Measurements from ENCODE around the gene KCNK6.

The KCNK6 gene

DNA sequence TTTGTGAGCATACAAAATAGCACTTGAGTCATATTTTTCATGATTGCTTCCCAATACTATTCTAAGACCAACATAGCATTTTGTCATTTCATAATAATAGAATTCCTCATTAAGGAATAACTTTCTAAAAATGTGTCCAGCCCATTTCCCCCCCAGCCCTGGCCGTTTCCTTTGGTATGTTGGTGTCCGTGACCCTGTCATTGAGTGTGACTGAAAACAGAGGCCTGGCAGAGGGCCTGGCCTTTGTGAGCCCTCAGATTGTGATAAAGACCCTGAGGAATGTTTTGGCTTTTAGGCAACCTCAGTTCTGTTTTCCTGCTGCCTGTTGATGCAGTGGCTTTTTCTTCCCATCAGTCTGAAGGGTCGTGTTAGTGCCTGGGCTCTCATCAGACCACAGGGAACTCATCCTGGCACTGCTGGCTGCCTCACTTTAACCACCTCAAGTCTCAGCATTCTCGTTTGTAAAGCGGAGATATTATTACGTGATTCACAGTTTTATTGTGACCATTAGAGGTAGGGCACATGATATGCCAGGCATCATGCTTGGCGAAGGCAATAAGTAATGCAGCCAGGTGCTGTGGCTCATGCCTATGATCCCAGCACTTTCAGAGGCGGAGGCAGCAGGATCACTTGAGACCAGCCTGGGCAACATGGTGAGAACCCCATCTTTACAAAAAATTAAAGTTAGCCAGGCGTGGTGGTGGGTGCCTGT lies 41.5 kb upstream of the KCNK6 start:
- no peaks in the 10 kb centered on the region for H3F3A ChIP-seq (ENCODE audit: low read depth)
- H3K27me3 ChIP-seq (ENCODE audit: insufficient read depth, low read length, poor library complexity, severe bottlenecking) = no peaks in the 10 kb centered on the region
- H3K79me2 ChIP-seq (ENCODE audit: insufficient read depth, low read length) = peaks cover 92% of the 10 kb centered on the region
- H3K9me2 ChIP-seq (replicated peaks; ENCODE audit: low read depth, low read length) = no peaks in the 10 kb centered on the region
- peaks cover 14% of the 10 kb centered on the region; the same call in 1 of the 2 replicates for H3K36me3 ChIP-seq (ENCODE audit: insufficient read depth, low read length)
- no peak overlapping the region for H2AFZ ChIP-seq (ENCODE audit: low read length)
- TF ChIP-seq EZH2phosphoT487 (IDR thresholded peaks at IDR 0.05; ENCODE audit: borderline replicate concordance) = no peak
- TF ChIP-seq, protein P1, sequence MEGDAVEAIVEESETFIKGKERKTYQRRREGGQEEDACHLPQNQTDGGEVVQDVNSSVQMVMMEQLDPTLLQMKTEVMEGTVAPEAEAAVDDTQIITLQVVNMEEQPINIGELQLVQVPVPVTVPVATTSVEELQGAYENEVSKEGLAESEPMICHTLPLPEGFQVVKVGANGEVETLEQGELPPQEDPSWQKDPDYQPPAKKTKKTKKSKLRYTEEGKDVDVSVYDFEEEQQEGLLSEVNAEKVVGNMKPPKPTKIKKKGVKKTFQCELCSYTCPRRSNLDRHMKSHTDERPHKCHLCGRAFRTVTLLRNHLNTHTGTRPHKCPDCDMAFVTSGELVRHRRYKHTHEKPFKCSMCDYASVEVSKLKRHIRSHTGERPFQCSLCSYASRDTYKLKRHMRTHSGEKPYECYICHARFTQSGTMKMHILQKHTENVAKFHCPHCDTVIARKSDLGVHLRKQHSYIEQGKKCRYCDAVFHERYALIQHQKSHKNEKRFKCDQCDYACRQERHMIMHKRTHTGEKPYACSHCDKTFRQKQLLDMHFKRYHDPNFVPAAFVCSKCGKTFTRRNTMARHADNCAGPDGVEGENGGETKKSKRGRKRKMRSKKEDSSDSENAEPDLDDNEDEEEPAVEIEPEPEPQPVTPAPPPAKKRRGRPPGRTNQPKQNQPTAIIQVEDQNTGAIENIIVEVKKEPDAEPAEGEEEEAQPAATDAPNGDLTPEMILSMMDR (conservative IDR thresholded peaks at IDR 0.05; ENCODE audit: low read length) = no peak
- H3K9ac ChIP-seq (ENCODE audit: low read depth, low read length, poor library complexity, severe bottlenecking) = no peak overlapping the region
- no peaks in the 10 kb centered on the region for H3K9me3 ChIP-seq (ENCODE audit: insufficient read depth, low read depth, low read length)
- H3K4me3 ChIP-seq (ENCODE audit: low read length, poor library complexity, severe bottlenecking) = no peak overlapping the region
- H3K4me1 ChIP-seq (ENCODE audit: insufficient read depth, low read length, poor library complexity, severe bottlenecking) = peaks cover 20% of the 10 kb centered on the region
- H4K20me1 ChIP-seq (ENCODE audit: insufficient read depth, low read length, poor library complexity, severe bottlenecking) = peaks cover 26% of the 10 kb centered on the region
- H3K4me2 ChIP-seq (ENCODE audit: low read depth, low read length, poor library complexity, severe bottlenecking) = no peak overlapping the region

DNA sequence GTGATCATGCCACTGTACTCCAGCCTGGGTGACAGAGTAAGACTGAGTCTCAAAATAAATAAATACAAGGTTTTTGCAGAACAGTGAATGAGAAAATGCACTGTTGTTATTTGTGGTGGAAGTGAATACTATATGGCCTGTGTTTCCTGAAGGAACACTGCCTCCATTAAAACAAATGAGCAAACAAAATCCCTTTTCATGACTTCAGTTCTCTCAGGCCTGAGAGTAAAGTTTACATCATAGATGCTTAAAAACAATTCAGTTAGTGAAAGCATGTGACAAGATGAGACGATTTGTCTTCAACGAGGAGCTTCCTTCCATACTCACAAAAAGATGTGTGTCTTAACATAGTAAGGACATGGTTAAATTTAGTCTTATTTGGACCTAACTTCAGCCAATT lies 40.9 kb upstream of the KCNK6 start:
- Histone ChIP-seq H3K36me3 (ENCODE audit: insufficient read depth, low read length) (peaks cover 14% of the 10 kb centered on the region; the same call in 1 of the 2 replicates), H3K4me2 (ENCODE audit: low read depth, low read length, poor library complexity, severe bottlenecking) (no peak overlapping the region), H3K9ac (ENCODE audit: low read depth, low read length, poor library complexity, severe bottlenecking) (no peak overlapping the region), H3K9me3 (ENCODE audit: insufficient read depth, low read depth, low read length) (no peaks in the 10 kb centered on the region), H3K79me2 (ENCODE audit: insufficient read depth, low read length) (peaks cover 91% of the 10 kb centered on the region), H3K4me1 (ENCODE audit: insufficient read depth, low read length, poor library complexity, severe bottlenecking) (peaks cover 20% of the 10 kb centered on the region), H4K20me1 (ENCODE audit: insufficient read depth, low read length, poor library complexity, severe bottlenecking) (peaks cover 26% of the 10 kb centered on the region), H2AFZ (ENCODE audit: low read length) (no peak overlapping the region), H3K9me2 (replicated peaks; ENCODE audit: low read depth, low read length) (no peaks in the 10 kb centered on the region), H3F3A (ENCODE audit: low read depth) (no peaks in the 10 kb centered on the region), H3K27me3 (ENCODE audit: insufficient read depth, low read length, poor library complexity, severe bottlenecking) (no peaks in the 10 kb centered on the region), H3K4me3 (ENCODE audit: low read length, poor library complexity, severe bottlenecking) (no peak overlapping the region)
- TF ChIP-seq, protein P1 (conservative IDR thresholded peaks at IDR 0.05; ENCODE audit: low read length) = no peak
- no peak for TF ChIP-seq EZH2phosphoT487 (IDR thresholded peaks at IDR 0.05; ENCODE audit: borderline replicate concordance)

DNA sequence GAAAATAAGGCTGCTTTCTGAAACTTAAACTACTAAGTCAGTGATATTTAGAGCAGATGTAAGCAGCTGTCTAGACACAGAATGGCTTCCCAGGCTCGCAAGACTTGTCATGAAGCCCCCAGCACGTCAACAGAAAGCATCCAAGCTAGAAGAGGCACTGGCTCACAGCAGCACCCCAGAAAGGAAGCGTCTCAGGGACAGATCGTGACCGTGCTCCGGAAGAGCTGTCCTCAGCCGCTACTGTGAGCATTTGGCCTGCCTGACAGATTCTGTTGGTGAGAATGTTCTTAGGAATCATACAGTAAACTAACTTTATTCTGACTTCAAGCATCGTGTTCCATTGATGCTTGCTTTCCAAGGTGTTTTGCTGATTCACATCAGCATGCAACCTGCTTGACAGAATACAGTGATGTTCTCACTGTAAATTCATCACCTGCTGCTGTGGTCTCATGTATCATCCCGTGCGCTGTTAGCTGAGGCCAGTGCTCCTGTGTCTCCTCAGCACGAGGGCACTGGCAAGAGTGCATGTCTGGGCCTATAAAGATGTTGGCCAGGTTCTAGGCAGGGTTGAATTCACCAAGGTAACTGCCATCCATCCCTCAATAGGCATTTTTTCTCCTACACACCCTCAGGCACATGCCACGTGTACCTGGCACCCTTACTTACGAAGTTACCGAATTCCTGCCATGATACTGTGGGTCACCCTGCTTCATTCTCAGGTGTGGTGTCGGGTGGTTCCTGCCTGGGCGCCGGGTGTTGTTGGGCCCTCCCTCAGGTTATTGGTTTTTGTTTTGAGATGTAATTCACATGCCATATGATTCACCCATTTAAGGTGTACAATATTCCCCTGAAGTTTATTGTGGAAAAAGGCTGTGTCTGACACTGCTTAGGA lies 39.4 kb upstream of the KCNK6 start:
- Histone ChIP-seq H3K9ac (ENCODE audit: low read depth, low read length, poor library complexity, severe bottlenecking) (no peak overlapping the region), H3K4me3 (ENCODE audit: low read length, poor library complexity, severe bottlenecking) (no peak overlapping the region), H3F3A (ENCODE audit: low read depth) (no peaks in the 10 kb centered on the region), H3K4me1 (ENCODE audit: insufficient read depth, low read length, poor library complexity, severe bottlenecking) (peaks cover 20% of the 10 kb centered on the region), H3K79me2 (ENCODE audit: insufficient read depth, low read length) (peaks cover 80% of the 10 kb centered on the region), H3K9me3 (ENCODE audit: insufficient read depth, low read depth, low read length) (no peaks in the 10 kb centered on the region), H2AFZ (ENCODE audit: low read length) (no peak overlapping the region), H3K36me3 (ENCODE audit: insufficient read depth, low read length) (peaks cover 27% of the 10 kb centered on the region; the same call in 1 of the 2 replicates), H3K9me2 (replicated peaks; ENCODE audit: low read depth, low read length) (no peaks in the 10 kb centered on the region), H4K20me1 (ENCODE audit: insufficient read depth, low read length, poor library complexity, severe bottlenecking) (peaks cover 13% of the 10 kb centered on the region), H3K4me2 (ENCODE audit: low read depth, low read length, poor library complexity, severe bottlenecking) (no peak overlapping the region), H3K27me3 (ENCODE audit: insufficient read depth, low read length, poor library complexity, severe bottlenecking) (no peaks in the 10 kb centered on the region)
- TF ChIP-seq, protein P1 (conservative IDR thresholded peaks at IDR 0.05; ENCODE audit: low read length) = no peak
- no peak for TF ChIP-seq EZH2phosphoT487 (IDR thresholded peaks at IDR 0.05; ENCODE audit: borderline replicate concordance)
